Activated T-cell treated with anti-CD3 and anti-CD28 coated beads, Interleukin-2, amount 50 U/mL, for 48 hours (primary cell): ENCODE measurements around the gene LRPAP1.
"Not testable (repeated sequence)": the region's sequence is repeated elsewhere in the genome, so short reads cannot be mapped to it uniquely, and the experiment has no call there.

ENCODE experiments used
- DNase-seq, 2 experiments: peaks; one replicate each; pipeline ENCODE4 v3.0.0-alpha.2; 2020

Gene LRPAP1

DNA sequence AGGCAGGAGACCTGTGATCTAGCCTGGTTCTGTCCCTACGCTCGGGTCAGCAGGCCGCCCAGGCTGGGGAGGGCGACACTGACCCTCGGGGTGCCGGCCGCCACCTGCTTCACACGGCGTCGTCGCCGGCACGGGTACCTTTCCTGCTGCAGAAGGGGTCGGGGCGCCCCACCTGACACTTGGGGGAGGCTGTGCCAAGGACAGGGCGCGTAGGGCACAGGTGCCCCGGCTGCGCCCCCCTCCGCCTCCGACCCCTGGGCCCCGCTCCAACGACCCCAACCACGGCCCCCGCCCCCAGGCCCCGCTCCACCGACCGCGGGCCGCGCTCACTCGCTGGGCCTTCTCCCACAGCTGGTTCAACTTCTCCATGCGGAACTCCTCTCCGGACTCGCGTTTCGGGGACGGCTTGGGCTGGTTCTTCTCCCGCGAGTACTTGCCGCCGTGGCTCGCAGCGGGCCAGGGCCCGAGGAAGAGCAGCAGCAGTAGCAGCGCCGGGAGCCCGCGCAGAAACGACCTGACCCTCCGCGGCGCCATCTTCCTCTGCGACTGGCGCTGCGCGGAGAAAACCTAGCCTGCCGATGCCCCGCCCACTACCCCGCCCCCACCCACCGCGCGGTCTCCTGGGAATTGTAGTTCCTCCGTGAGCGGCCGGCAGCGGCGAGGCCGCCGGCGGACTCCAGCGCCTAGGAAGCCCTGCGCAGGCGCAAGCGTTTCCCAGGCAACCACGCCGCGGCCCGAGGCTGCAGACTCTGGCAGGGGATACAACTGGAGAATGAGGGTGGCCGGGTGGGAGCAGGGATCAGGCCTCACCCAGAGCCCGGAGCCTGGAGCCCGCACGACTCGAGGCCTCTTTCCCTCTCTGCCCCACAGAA, at the start of gene LRPAP1:
TSS of gene LRPAP1 (minus strand) at position 544 of the 872 bp plus-strand sequence. CDS start at position 534, 10 bp downstream.
- peak; percentile 90 to 93 for DNase-seq

DNA sequence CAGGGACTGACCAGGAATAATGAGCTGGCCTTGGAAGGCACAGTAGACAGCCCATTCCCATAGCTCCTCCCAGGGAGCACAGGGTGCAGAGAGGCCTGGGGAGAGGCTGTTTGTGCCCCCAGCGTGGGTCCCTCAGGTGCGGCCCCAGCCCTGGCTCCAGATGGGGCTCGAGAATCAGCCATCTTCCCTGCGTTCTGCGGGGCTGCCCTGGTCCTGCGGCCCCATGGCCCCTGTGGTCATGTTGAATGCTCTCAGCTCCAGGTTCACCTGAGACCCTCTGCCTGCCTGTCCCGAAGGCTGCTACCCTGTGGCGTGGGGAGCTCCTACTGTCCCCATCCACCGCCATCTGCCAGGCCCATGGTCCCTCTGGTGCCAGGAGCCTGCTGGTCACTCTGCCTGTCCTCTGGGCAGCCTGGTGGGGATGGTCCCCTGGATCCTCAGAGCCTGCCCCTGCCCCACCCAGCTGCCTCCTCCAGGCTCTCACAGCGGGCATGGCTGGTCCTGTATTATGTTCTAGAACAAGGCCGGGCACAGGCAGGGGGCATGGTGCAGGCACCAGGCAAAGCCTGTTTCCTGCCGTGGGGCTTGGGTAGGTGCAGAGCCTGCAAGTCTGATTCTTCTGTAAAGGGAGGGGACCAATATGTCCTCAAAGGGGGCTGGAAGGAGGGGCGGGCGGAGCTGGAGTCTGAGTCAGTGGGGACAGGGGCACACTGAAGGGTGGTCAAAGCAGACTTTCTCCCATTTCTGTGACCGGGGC, 49.3 kb upstream of the LRPAP1 start:
- not testable (repeated sequence) for DNase-seq

- DNase-seq = not testable (repeated sequence)
Observed at GRCh38 chr4:3580859-3581258, 48.6 kb upstream of the LRPAP1 start.

GRCh38 chr4:3578527-3579144, 46.4 kb upstream of the LRPAP1 start:
- DNase-seq = not testable (repeated sequence)

GRCh38 chr4:3578052-3578451, 45.8 kb upstream of the LRPAP1 start:
- DNase-seq = not testable (repeated sequence)

GRCh38 chr4:3577208-3577892, 45.1 kb upstream of the LRPAP1 start:
- not testable (repeated sequence) for DNase-seq

DNA sequence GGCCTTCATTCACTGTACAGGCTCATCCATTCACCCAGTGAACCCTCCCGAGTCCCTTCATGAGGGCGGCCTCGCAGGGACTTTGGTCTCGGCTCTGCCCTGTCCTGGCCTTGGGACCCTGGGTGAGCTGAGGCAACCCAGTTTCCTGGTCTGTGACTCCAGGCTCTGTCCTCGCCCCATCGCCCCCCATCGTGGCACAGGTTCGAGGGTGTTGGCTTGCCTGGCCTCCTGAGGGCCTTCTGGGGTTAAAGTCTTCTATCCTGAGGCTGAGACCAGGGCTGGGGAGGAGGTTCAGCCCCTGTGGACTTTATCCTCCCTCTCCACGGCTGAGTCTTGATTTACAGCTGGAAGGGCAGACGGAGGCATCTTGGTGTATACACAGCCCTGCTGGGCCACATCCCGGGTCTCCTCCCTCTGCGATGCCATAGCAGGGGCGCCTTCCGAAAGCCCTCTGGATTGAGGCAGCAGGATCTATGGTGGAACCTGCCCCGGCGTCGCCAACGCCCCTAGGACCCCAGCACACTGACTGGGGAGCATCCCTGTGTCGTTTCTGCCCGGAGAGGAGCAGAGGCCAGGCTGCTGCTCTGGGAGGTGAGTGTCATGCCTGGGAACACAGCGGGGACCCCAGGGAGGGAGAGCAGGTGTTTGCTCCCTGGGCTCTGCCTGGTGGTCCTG, 44.4 kb upstream of the LRPAP1 start:
- not testable (repeated sequence) for DNase-seq

DNA sequence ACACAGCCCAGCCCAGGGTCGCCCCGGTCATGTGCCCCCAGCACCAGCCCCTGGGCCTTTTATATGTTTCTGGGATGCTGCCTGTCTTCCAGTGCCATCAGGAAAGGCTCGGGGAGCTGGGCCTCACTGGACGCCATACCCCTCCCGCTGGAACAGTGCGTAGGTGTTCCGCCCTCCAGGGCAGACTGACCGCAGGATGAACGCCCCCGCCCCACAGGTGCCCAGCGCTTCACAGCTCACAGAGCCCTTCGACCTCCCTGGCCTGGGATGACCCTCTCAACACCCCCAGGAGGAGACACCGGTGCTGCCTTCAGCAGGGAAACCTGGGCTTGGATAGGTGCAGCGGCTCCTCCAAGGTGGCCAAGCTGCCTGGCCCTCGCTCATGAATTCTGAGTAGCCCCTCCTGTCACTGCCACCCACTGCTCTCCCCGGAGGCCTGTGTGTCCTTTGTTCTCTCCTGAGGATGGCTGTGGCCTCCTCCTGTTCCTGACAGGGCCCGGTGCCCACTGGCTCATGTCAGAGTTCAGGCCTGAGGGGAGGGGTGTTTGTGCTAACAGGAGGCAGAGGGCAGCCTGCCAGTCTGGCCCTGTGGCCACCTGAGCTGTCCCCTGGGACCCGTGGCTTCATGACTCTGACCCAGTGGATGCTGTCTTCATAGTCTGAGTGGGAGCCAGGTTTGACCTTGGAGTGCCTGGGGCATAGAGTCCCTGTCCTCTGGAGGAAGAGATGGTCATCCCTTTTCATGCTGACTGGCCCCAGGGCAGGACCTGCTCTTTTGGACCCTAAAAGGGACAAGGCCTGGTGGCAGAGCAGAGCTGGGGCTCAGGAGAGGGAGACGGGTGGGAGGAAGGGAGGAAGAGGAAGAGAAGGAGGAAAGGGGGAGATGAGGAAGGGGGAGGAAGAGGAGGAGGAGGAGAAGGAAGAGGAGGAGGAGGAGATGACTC, 43.5 kb upstream of the LRPAP1 start:
- DNase-seq = not testable (repeated sequence)

DNA sequence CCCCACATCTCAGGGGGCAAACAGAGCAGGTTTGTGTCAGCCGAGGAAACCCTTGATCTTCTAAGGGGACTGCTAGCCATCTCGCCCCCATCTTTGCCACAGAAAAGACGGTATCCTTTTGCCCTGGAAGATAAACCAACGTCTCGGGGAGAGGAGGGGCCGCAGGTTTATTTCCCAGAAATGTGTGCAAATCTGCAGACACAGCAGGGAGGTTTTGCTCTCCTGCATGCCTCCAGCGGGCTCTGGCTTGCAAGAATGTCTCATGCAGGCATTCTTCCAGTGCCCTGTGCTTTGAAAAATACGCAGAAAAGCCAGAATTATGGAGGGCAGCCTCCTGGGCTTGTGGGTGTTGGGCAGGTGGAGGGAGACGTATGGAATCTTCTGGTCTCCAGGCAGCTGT, 42.6 kb upstream of the LRPAP1 start:
- DNase-seq = not testable (repeated sequence)

- not testable (repeated sequence) for DNase-seq
Observed at GRCh38 chr4:3574346-3574745, 42.1 kb upstream of the LRPAP1 start.

GRCh38 chr4:3573131-3573530, 40.9 kb upstream of the LRPAP1 start:
- no peak for DNase-seq

- no peak for DNase-seq
Observed at GRCh38 chr4:3572363-3572762, 40.1 kb upstream of the LRPAP1 start.

- DNase-seq = no peak
Observed at GRCh38 chr4:3571921-3572320, 39.7 kb upstream of the LRPAP1 start.

- DNase-seq = not testable (repeated sequence)
Observed at GRCh38 chr4:3570923-3571322, 38.7 kb upstream of the LRPAP1 start.

- not testable (repeated sequence) for DNase-seq
Observed at GRCh38 chr4:3569611-3570010, 37.4 kb upstream of the LRPAP1 start.

GRCh38 chr4:3566701-3567100, 34.5 kb upstream of the LRPAP1 start:
- DNase-seq = not testable (repeated sequence)

GRCh38 chr4:3566301-3566700, 34.1 kb upstream of the LRPAP1 start:
- not testable (repeated sequence) for DNase-seq

DNA sequence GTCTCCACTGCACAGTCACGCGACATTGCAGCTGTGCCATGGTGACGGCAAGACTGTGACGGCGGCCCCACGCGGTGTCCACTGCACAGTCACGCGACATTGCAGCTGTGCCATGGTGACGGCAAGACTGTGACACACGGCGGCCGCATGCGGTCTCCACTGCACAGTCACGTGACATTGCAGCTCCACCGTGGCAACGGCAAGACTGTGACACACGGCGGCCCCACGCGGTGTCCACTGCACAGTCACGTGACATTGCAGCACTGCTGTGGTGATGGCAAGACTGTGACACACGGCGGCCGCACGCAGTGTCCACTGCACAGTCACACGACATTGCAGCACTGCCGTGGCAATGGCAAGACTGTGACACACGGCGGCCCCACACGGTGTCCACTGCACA, 32.7 kb upstream of the LRPAP1 start:
- not testable (repeated sequence) for DNase-seq

DNA sequence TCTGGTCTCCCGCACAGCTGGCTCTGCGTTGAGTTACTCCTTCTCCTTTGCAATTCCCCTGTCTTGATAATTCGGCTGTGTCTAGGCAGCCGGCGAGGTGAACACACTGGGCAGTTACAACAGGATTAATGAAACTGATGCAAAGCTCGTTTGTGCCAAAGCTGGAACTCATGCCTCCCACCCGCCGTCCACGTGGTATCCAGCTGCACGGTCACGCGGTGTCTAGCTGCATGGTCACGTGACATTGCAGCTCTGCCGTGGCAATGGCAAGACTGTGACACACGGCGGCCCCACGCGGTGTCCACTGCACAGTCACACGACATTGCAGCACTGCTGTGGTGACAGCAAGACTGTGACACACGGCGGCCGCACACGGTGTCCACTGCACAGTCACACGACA, 31.2 kb upstream of the LRPAP1 start:
- DNase-seq = no peak

DNA sequence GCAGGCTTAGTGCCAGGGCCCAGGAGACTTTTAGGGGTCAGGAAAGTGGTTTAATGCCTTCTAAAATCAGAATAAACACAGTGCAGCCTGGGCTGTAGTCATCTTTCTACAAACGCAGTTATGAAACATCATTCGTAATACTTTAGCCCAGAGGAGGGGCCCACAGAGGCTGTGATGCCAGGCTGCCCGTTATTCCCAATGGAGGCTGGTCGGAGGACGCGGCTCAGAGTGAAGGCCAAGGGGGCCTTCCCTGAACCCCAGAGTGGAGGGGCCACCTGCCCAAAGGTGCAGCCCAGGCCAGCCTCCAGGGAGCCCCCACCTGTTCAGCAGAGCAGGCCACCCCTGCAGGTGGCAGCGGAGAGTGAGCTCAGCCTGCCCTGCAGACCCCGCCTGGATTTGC, 29.9 kb upstream of the LRPAP1 start:
- DNase-seq = not testable (repeated sequence)

- DNase-seq = not testable (repeated sequence)
Observed at GRCh38 chr4:3560465-3560864, 28.2 kb upstream of the LRPAP1 start.
